ENCODE data around the gene ACAD9. TPM values are rescaled to one million over a fixed set of nuclear protein-coding genes. Genes with fewer than 3 reads are reported as not detected.

The ACAD9 gene
- total RNA-seq, 1 donor from 2014 or later: 32.4 TPM

- Histone ChIP-seq H3K4me2 (ENCODE audit: low read length) (no peak overlapping the region), H4K20me1 (ENCODE audit: insufficient read depth, low read length) (no peaks in the 10 kb centered on the region), H3K9ac (ENCODE audit: low read length) (no peak overlapping the region), H3K4me3 (ENCODE audit: insufficient read depth, low read depth, low read length) (no peak overlapping the region), H3K27ac (ENCODE audit: low read depth, low read length) (no peak overlapping the region), H2AFZ (ENCODE audit: low read depth, low read length) (no peak overlapping the region), H3K79me2 (ENCODE audit: insufficient read depth, low read length) (no peaks in the 10 kb centered on the region), H3K9me3 (ENCODE audit: insufficient read depth, low read depth, low read length) (peaks cover 11% of the 10 kb centered on the region), H3K27me3 (ENCODE audit: insufficient read depth, low read length) (no peaks in the 10 kb centered on the region), H3K36me3 (ENCODE audit: insufficient read depth, low read length) (no peaks in the 10 kb centered on the region), H3K4me1 (ENCODE audit: insufficient read depth, low read length) (no peaks in the 10 kb centered on the region)
- peaks cover 33% of the 10 kb centered on the region for H3K9me3 Mint-ChIP-seq (ENCODE audit: unreplicated experiment)
- no peak for DNase-seq (ENCODE audit: low read depth)
- no peaks in the 10 kb centered on the region for H3K4me1 Mint-ChIP-seq (ENCODE audit: low read depth, unreplicated experiment)
- FAIRE-seq: no peak
- peaks cover 2% of the 10 kb centered on the region for H3K27me3 Mint-ChIP-seq (ENCODE audit: low read depth, unreplicated experiment)
- no peak for TF ChIP-seq EZH2 (IDR thresholded peaks at IDR 0.05; ENCODE audit: insufficient read depth, low read length)
- TF ChIP-seq CTCF (IDR thresholded peaks at IDR 0.05; ENCODE audit: insufficient read depth, low read depth, low read length): no peak
- H3K27ac Mint-ChIP-seq (ENCODE audit: unreplicated experiment): no peak overlapping the region
- H3K4me3 Mint-ChIP-seq (ENCODE audit: unreplicated experiment): no peak overlapping the region
- peaks cover 18% of the 10 kb centered on the region for H3K36me3 Mint-ChIP-seq (ENCODE audit: low read depth, unreplicated experiment)
These were observed 25.6 kb upstream of the ACAD9 start for GRCh38 chr3:128853826-128854225.

GRCh38 chr3:128854475-128854874, 24.9 kb upstream of the ACAD9 start:
- H3K27ac Mint-ChIP-seq (ENCODE audit: unreplicated experiment): no peak overlapping the region
- no peak for FAIRE-seq
- no peak for DNase-seq (ENCODE audit: low read depth)
- Histone ChIP-seq H3K4me1 (ENCODE audit: insufficient read depth, low read length) (no peaks in the 10 kb centered on the region), H3K9me3 (ENCODE audit: insufficient read depth, low read depth, low read length) (peaks cover 18% of the 10 kb centered on the region), H3K9ac (ENCODE audit: low read length) (no peak overlapping the region), H3K79me2 (ENCODE audit: insufficient read depth, low read length) (no peaks in the 10 kb centered on the region), H3K36me3 (ENCODE audit: insufficient read depth, low read length) (no peaks in the 10 kb centered on the region), H3K4me2 (ENCODE audit: low read length) (no peak overlapping the region), H3K27me3 (ENCODE audit: insufficient read depth, low read length) (no peaks in the 10 kb centered on the region), H4K20me1 (ENCODE audit: insufficient read depth, low read length) (no peaks in the 10 kb centered on the region), H3K27ac (ENCODE audit: low read depth, low read length) (no peak overlapping the region), H3K4me3 (ENCODE audit: insufficient read depth, low read depth, low read length) (no peak overlapping the region), H2AFZ (ENCODE audit: low read depth, low read length) (no peak overlapping the region)
- H3K27me3 Mint-ChIP-seq (ENCODE audit: low read depth, unreplicated experiment): no peaks in the 10 kb centered on the region
- TF ChIP-seq EZH2 (IDR thresholded peaks at IDR 0.05; ENCODE audit: insufficient read depth, low read length): no peak
- no peak for TF ChIP-seq CTCF (IDR thresholded peaks at IDR 0.05; ENCODE audit: insufficient read depth, low read depth, low read length)
- no peak overlapping the region for H3K4me3 Mint-ChIP-seq (ENCODE audit: unreplicated experiment)
- H3K36me3 Mint-ChIP-seq (ENCODE audit: low read depth, unreplicated experiment): peaks cover 23% of the 10 kb centered on the region
- H3K9me3 Mint-ChIP-seq (ENCODE audit: unreplicated experiment): peaks cover 37% of the 10 kb centered on the region
- H3K4me1 Mint-ChIP-seq (ENCODE audit: low read depth, unreplicated experiment): no peaks in the 10 kb centered on the region

GRCh38 chr3:128855569-128855968, 23.9 kb upstream of the ACAD9 start:
- no peaks in the 10 kb centered on the region for H3K36me3 ChIP-seq (ENCODE audit: insufficient read depth, low read length)
- H3K4me3 Mint-ChIP-seq (ENCODE audit: unreplicated experiment): no peak overlapping the region
- no peaks in the 10 kb centered on the region for H3K4me1 Mint-ChIP-seq (ENCODE audit: low read depth, unreplicated experiment)
- H3K4me1 ChIP-seq (ENCODE audit: insufficient read depth, low read length): no peaks in the 10 kb centered on the region
- DNase-seq (ENCODE audit: low read depth) (no peak), FAIRE-seq (no peak)
- H3K9me3 Mint-ChIP-seq (ENCODE audit: unreplicated experiment): peaks cover 48% of the 10 kb centered on the region
- no peak overlapping the region for H3K4me3 ChIP-seq (ENCODE audit: insufficient read depth, low read depth, low read length)
- peaks cover 30% of the 10 kb centered on the region for H3K36me3 Mint-ChIP-seq (ENCODE audit: low read depth, unreplicated experiment)
- no peaks in the 10 kb centered on the region for H3K27me3 ChIP-seq (ENCODE audit: insufficient read depth, low read length)
- no peak overlapping the region for H3K27ac ChIP-seq (ENCODE audit: low read depth, low read length)
- H3K79me2 ChIP-seq (ENCODE audit: insufficient read depth, low read length): no peaks in the 10 kb centered on the region
- H3K4me2 ChIP-seq (ENCODE audit: low read length): no peak overlapping the region
- H2AFZ ChIP-seq (ENCODE audit: low read depth, low read length): no peak overlapping the region
- H4K20me1 ChIP-seq (ENCODE audit: insufficient read depth, low read length): no peaks in the 10 kb centered on the region
- no peak overlapping the region for H3K9ac ChIP-seq (ENCODE audit: low read length)
- H3K9me3 ChIP-seq (ENCODE audit: insufficient read depth, low read depth, low read length): peaks cover 22% of the 10 kb centered on the region
- no peak for TF ChIP-seq EZH2 (IDR thresholded peaks at IDR 0.05; ENCODE audit: insufficient read depth, low read length)
- TF ChIP-seq CTCF (IDR thresholded peaks at IDR 0.05; ENCODE audit: insufficient read depth, low read depth, low read length): no peak
- no peaks in the 10 kb centered on the region for H3K27me3 Mint-ChIP-seq (ENCODE audit: low read depth, unreplicated experiment)
- no peak overlapping the region for H3K27ac Mint-ChIP-seq (ENCODE audit: unreplicated experiment)
